A204.1 (cell line): ENCODE data around the gene NOVA2.

ENCODE experiments used
- FAIRE-seq: peaks from 2 replicates; lab custom pipeline; 2012; peaks lifted over from hg19 to GRCh38; lab: Jason Lieb, UNC

NOVA2 gene

GRCh38 chr19:45959517-45960025 lies 14.1 kb downstream of the NOVA2 start:
- no peak for FAIRE-seq

- no peak for FAIRE-seq
Observed at GRCh38 chr19:45958769-45959516, 14.7 kb downstream of the NOVA2 start.

GRCh38 chr19:45958320-45958719 lies 15.3 kb downstream of the NOVA2 start:
- FAIRE-seq = no peak

GRCh38 chr19:45955905-45956608 lies 17.6 kb downstream of the NOVA2 start:
- no peak for FAIRE-seq

GRCh38 chr19:45954156-45954555 lies 19.5 kb downstream of the NOVA2 start:
- no peak for FAIRE-seq

GRCh38 chr19:45953676-45954075 lies 20.0 kb downstream of the NOVA2 start:
- no peak for FAIRE-seq

GRCh38 chr19:45952686-45953505 lies 20.8 kb downstream of the NOVA2 start:
- no peak for FAIRE-seq

GRCh38 chr19:45952341-45952685 lies 21.4 kb downstream of the NOVA2 start:
- no peak for FAIRE-seq

GRCh38 chr19:45947926-45948325 lies 25.7 kb downstream of the NOVA2 start:
- FAIRE-seq = no peak

- FAIRE-seq = no peak
Observed at GRCh38 chr19:45940515-45940805, 33.2 kb downstream of the NOVA2 start.

GRCh38 chr19:45939792-45940514 lies 33.7 kb downstream of the NOVA2 start:
- FAIRE-seq = no peak

GRCh38 chr19:45938733-45939319 lies 34.8 kb downstream of the NOVA2 start:
- FAIRE-seq = no peak

GRCh38 chr19:45935267-45935666 lies 38.4 kb downstream of the NOVA2 start:
- no peak for FAIRE-seq

GRCh38 chr19:45934551-45935230 lies 39.0 kb downstream of the NOVA2 start:
- no peak for FAIRE-seq

- FAIRE-seq = no peak
Observed at GRCh38 chr19:45933759-45934158, 39.9 kb downstream of the NOVA2 start.

GRCh38 chr19:45931055-45931454 lies 42.6 kb downstream of the NOVA2 start:
- FAIRE-seq = no peak

GRCh38 chr19:45929247-45929646 lies 44.4 kb downstream of the NOVA2 start:
- FAIRE-seq = no peak

- FAIRE-seq = peak; percentile 23
Observed at GRCh38 chr19:45927565-45928261, 46.0 kb downstream of the NOVA2 start.

- FAIRE-seq = no peak
Observed at GRCh38 chr19:45924891-45925447, 48.7 kb downstream of the NOVA2 start.

- no peak for FAIRE-seq
Observed at GRCh38 chr19:45922281-45922680, 51.4 kb downstream of the NOVA2 start.
